HCT116 (cell line): ENCODE measurements around the gene OR4D5. TPM values are rescaled to one million over a fixed set of nuclear protein-coding genes. Genes with fewer than 3 reads are reported as not detected.

Experiments used
- ATAC-seq: fragments of 200-7000 bp; cut with Tn5 transposase; 2 replicates; pipeline ENCODE4 v1.9.1; 2020; ENCODE audit warnings: mild to moderate bottlenecking, moderate library complexity
- BruUV-seq: library from RNA; stranded (reverse); fragments of 400-500 nt; replicated peaks from 2 replicates; lab custom pipeline; 2021; lab: Mats Ljungman, UMichigan
- CTCF ChIA-PET: fragments of 300-600 bp; sonication (Branson Sonifier 250); formaldehyde crosslinking; loops from one replicate; lab custom pipeline; 2021; ENCODE audit warnings: antibody characterized with exemption; lab: Charles Lee
- POLR2A ChIA-PET: fragments of 300-600, 350-600 bp; sonication (Branson Sonifier 250); formaldehyde crosslinking; loops from one replicate; lab custom pipeline; 2021; ENCODE audit warnings: antibody characterized with exemption; lab: Charles Lee
- RAD21 ChIA-PET, 2 experiments: fragments of 300-600 bp; sonication (Branson Sonifier 250); formaldehyde crosslinking; loops; one replicate each; lab custom pipeline; 2023; ENCODE audit warnings: low total read pairs in 2 of 2; ENCODE audit not compliant: uncharacterized antibody in 2 of 2, unreplicated experiment in 2 of 2, low non-redundant PET in 1 of 2; lab: Charles Lee
- DNase-seq: peaks from one replicate; pipeline ENCODE4 v3.0.0-alpha.2; 2010; ENCODE audit warnings: low read depth, low spot score
- H2AFZ ChIP-seq: fragments of 200-600 bp; shearing (Covaris generic), sonication (generic); 2 replicates; pipeline ENCODE4 v1.6.1; 2017; ENCODE audit warnings: low read depth, mixed run types, mixed read lengths, antibody characterized with exemption, low read length; ENCODE audit not compliant: poor library complexity, severe bottlenecking
- H3K27ac ChIP-seq: 2 replicates; pipeline ENCODE4 v1.5.1; 2012; ENCODE audit warnings: low read depth, low read length
- H3K27me3 ChIP-seq: fragments of 200-600 bp; sonication (generic); 2 replicates; pipeline ENCODE4 v1.6.1; 2016; ENCODE audit warnings: mixed run types, low read length, mixed read lengths; ENCODE audit not compliant: insufficient read depth
- H3K36me3 ChIP-seq, 2 experiments: fragments of 200-500 bp in 1 of 2; fragments of 200-600 bp in 1 of 2; sonication (Bioruptor generic) in 1 of 2; sonication (generic) in 1 of 2; 2 replicates each; pipeline versions ENCODE4 v1.5.1 to v1.6.1; 2014 to 2016; ENCODE audit warnings: low read length in 2 of 2, inconsistent platforms in 1 of 2, mixed read lengths in 1 of 2, mixed run types in 1 of 2; ENCODE audit not compliant: insufficient read depth in 2 of 2, control insufficient read depth in 1 of 2
- H3K4me1 ChIP-seq, 2 experiments: fragments of 200-600 bp in 1 of 2; sonication (generic) in 1 of 2; 2 replicates each; pipeline versions ENCODE4 v1.5.1 to v1.6.1; 2012 to 2017; ENCODE audit warnings: low read length in 2 of 2, inconsistent platforms in 1 of 2, mild to moderate bottlenecking in 1 of 2, mixed read lengths in 1 of 2, mixed run types in 1 of 2, moderate library complexity in 1 of 2; ENCODE audit not compliant: insufficient read depth in 2 of 2, control insufficient read depth in 1 of 2
- H3K4me2 ChIP-seq: fragments of 200-600 bp; sonication (generic); 2 replicates; pipeline ENCODE4 v1.6.1; 2017; ENCODE audit warnings: mixed run types, low read length, mixed read lengths
- H3K4me3 ChIP-seq, 2 experiments: fragments of 200-600 bp in 1 of 2; sonication (generic) in 1 of 2; replicated peaks in 1 of 2; 2 replicates each; pipeline ENCODE4 v1.5.1; 2011 to 2016; ENCODE audit warnings: low read length in 2 of 2, control low read depth in 1 of 2, low read depth in 1 of 2, mild to moderate bottlenecking in 1 of 2, mixed read lengths in 1 of 2, mixed run types in 1 of 2
- H3K79me2 ChIP-seq: fragments of 200-600 bp; sonication (generic); 2 replicates; pipeline ENCODE4 v1.6.1; 2017; ENCODE audit warnings: mild to moderate bottlenecking, mixed run types, low read length, moderate library complexity, mixed read lengths; ENCODE audit not compliant: insufficient read depth
- H3K9ac ChIP-seq: fragments of 200-600 bp; sonication (generic); 2 replicates; pipeline ENCODE4 v1.6.1; 2016; ENCODE audit warnings: low read length, mixed read lengths
- H3K9me2 ChIP-seq: fragments of 200-600 bp; sonication (generic), shearing (Covaris generic); 2 replicates; pipeline ENCODE4 v1.6.1; 2017; ENCODE audit warnings: mixed run types, mild to moderate bottlenecking, moderate library complexity; ENCODE audit not compliant: insufficient read depth
- H3K9me3 ChIP-seq, 2 experiments: fragments of 200-500 bp in 1 of 2; fragments of 200-600 bp in 1 of 2; sonication (Bioruptor generic) in 1 of 2; sonication (generic) in 1 of 2; 2 replicates each; pipeline ENCODE4 v1.6.1; 2014 to 2017; ENCODE audit warnings: low read length in 2 of 2, mixed read lengths in 2 of 2, inconsistent platforms in 1 of 2, low read depth in 1 of 2, mild to moderate bottlenecking in 1 of 2, mixed run types in 1 of 2, moderate library complexity in 1 of 2; ENCODE audit not compliant: control insufficient read depth in 1 of 2, insufficient read depth in 1 of 2
- H4K20me1 ChIP-seq: fragments of 200-600 bp; sonication (generic), shearing (Covaris generic); 2 replicates; pipeline ENCODE4 v1.6.1; 2017; ENCODE audit warnings: mixed run types, mild to moderate bottlenecking, moderate library complexity; ENCODE audit not compliant: insufficient read depth
- CBX3 ChIP-seq: IDR thresholded peaks from 2 replicates; pipeline ENCODE4 v1.6.1; 2012; ENCODE audit warnings: low read depth
- EGR1 ChIP-seq: IDR thresholded peaks from 2 replicates; pipeline ENCODE4 v1.6.1; 2012; ENCODE audit warnings: low read depth
- ELF1 ChIP-seq: IDR thresholded peaks from 2 replicates; pipeline ENCODE4 v1.6.1; 2012; ENCODE audit warnings: low read depth, borderline replicate concordance
- EZH2 ChIP-seq: fragments of 200-600 bp; sonication (generic); IDR thresholded peaks from 2 replicates; pipeline ENCODE4 v1.6.1; 2017; ENCODE audit warnings: antibody characterized with exemption, mixed run types
- EZH2phosphoT487 ChIP-seq: fragments of 200-600 bp; IDR thresholded peaks from 2 replicates; pipeline ENCODE4 v1.6.1; 2018; ENCODE audit warnings: antibody characterized with exemption, borderline replicate concordance
- FOSL1 ChIP-seq: IDR thresholded peaks from 2 replicates; pipeline ENCODE4 v1.6.1; 2012; ENCODE audit warnings: low read depth
- POLR2A ChIP-seq: IDR thresholded peaks from 2 replicates; pipeline ENCODE4 v1.7.0; 2011; ENCODE audit warnings: borderline replicate concordance; ENCODE audit not compliant: insufficient read depth, insufficient read length; ENCODE audit errors: extremely low read depth
- POLR2AphosphoS5 ChIP-seq: IDR thresholded peaks from 2 replicates; pipeline ENCODE4 v1.6.1; 2011; ENCODE audit warnings: mild to moderate bottlenecking, low read depth, low read length, moderate library complexity
- RAD21 ChIP-seq: IDR thresholded peaks from 2 replicates; pipeline ENCODE4 v1.6.1; 2012; ENCODE audit warnings: low read depth, mild to moderate bottlenecking
- SIN3A ChIP-seq: IDR thresholded peaks from 2 replicates; pipeline ENCODE4 v1.6.1; 2012; ENCODE audit warnings: low read depth
- SP1 ChIP-seq: IDR thresholded peaks from 2 replicates; pipeline ENCODE4 v1.6.1; 2012; ENCODE audit warnings: low read depth
- SRF ChIP-seq: IDR thresholded peaks from 2 replicates; pipeline ENCODE4 v1.6.1; 2012; ENCODE audit warnings: low read depth
- TCF7L2 ChIP-seq: IDR thresholded peaks from 2 replicates; pipeline ENCODE4 v1.7.0; 2011; ENCODE audit warnings: borderline replicate concordance, inconsistent platforms; ENCODE audit not compliant: insufficient read depth, insufficient read length; ENCODE audit errors: extremely low read depth
- YY1 ChIP-seq: IDR thresholded peaks from 2 replicates; pipeline ENCODE4 v1.6.1; 2011; ENCODE audit warnings: low read length, low read depth, moderate library complexity, mild to moderate bottlenecking; ENCODE audit not compliant: insufficient replicate concordance; ENCODE audit errors: extremely low read depth
- ZFX ChIP-seq: fragments of 450-650 bp; IDR thresholded peaks from 2 replicates; pipeline ENCODE4 v1.6.1; 2017
- intact Hi-C: fragments of 100-400 bp; cut with micrococcal nuclease; formaldehyde crosslinking; loops from 2 replicates; pipeline ENCODE4 v1.10.0; 2022
- total RNA-seq: library from RNA; stranded (reverse); gene quantifications from one replicate; pipeline ENCODE4 v1.2.1, GENCODE V29; 2021; ENCODE audit not compliant: unreplicated experiment
- TF ChIP-seq, protein P1 (sequence below): IDR thresholded peaks from 2 replicates; pipeline ENCODE4 v1.6.1; 2012; ENCODE audit warnings: low read depth

OR4D5 gene
- total RNA-seq, 1 experiment from 2014 or later: not detected

DNA sequence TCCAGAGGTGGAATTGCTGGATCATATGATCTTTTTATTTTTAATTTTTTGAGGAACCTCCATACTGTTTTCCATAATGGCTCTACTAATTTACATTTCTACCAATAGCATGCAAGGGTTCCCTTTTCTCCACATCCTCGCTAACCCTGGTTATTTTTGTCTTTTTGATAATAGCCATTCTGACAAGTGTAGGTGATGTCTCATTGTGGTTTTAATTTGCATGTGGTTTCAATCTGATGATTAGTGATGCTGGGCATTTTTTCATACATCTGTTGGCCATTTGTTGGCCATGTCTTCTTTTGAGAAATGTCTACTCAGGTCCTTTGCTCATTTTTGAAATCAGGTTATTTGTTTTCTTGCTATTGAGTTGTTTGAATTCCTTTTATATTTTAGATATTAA, 15.4 kb upstream of the OR4D5 start:
- H3K9ac ChIP-seq: no peak overlapping the region
- H4K20me1 ChIP-seq: no peaks in the 10 kb centered on the region
- ChIA-PET POLR2A (no interaction called here), RAD21 (no interaction called here), CTCF (no interaction called here)
- H3K9me2 ChIP-seq: no peaks in the 10 kb centered on the region
- intact Hi-C loops: loop anchor here (5.0 kb wide), 1 partner anchor 42 kb away; no protein-coding TSS in a partner anchor
- peaks cover 4% of the 10 kb centered on the region; the same call in 1 of the 2 replicates for H3K27me3 ChIP-seq
- no peak overlapping the region for H3K4me3 ChIP-seq
- DNase-seq (no peak), ATAC-seq (no peak)
- no peaks in the 10 kb centered on the region for H3K36me3 ChIP-seq
- TF ChIP-seq SP1 (no peak), POLR2AphosphoS5 (no peak), SRF (no peak), FOSL1 (no peak), CBX3 (no peak), SIN3A (no peak), YY1 (no peak), RAD21 (no peak), ELF1 (no peak), POLR2A (no peak), ZFX (no peak), EZH2phosphoT487 (no peak), EGR1 (no peak), EZH2 (no peak), TCF7L2 (no peak)
- TF ChIP-seq, protein P1, sequence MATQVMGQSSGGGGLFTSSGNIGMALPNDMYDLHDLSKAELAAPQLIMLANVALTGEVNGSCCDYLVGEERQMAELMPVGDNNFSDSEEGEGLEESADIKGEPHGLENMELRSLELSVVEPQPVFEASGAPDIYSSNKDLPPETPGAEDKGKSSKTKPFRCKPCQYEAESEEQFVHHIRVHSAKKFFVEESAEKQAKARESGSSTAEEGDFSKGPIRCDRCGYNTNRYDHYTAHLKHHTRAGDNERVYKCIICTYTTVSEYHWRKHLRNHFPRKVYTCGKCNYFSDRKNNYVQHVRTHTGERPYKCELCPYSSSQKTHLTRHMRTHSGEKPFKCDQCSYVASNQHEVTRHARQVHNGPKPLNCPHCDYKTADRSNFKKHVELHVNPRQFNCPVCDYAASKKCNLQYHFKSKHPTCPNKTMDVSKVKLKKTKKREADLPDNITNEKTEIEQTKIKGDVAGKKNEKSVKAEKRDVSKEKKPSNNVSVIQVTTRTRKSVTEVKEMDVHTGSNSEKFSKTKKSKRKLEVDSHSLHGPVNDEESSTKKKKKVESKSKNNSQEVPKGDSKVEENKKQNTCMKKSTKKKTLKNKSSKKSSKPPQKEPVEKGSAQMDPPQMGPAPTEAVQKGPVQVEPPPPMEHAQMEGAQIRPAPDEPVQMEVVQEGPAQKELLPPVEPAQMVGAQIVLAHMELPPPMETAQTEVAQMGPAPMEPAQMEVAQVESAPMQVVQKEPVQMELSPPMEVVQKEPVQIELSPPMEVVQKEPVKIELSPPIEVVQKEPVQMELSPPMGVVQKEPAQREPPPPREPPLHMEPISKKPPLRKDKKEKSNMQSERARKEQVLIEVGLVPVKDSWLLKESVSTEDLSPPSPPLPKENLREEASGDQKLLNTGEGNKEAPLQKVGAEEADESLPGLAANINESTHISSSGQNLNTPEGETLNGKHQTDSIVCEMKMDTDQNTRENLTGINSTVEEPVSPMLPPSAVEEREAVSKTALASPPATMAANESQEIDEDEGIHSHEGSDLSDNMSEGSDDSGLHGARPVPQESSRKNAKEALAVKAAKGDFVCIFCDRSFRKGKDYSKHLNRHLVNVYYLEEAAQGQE: no peak
- H3K4me1 ChIP-seq: no peaks in the 10 kb centered on the region
- no peak overlapping the region for H3K27ac ChIP-seq
- no peak overlapping the region for H3K4me2 ChIP-seq
- no peaks in the 10 kb centered on the region for H3K9me3 ChIP-seq
- H2AFZ ChIP-seq: no peak overlapping the region
- no peaks in the 10 kb centered on the region for H3K79me2 ChIP-seq
- BruUV-seq: no TSS peak
